MM.1S (cell line): ENCODE measurements around the gene TJAP1.

Experiments
- CTCF ChIP-seq: fragments of 300-600 bp; sonication (generic); IDR thresholded peaks from 2 replicates; pipeline ENCODE4 v1.5.1; 2016; ENCODE audit warnings: antibody characterized with exemption, low read length, mixed read lengths
- EZH2 ChIP-seq: fragments of 300-600 bp; sonication (generic); optimal IDR thresholded peaks from 2 replicates; pipeline ENCODE3; 2017; ENCODE audit warnings: low read depth, mild to moderate bottlenecking, antibody characterized with exemption, low read length, mixed read lengths
- EZH2phosphoT487 ChIP-seq: fragments of 300-600 bp; sonication (generic); IDR thresholded peaks from 2 replicates; pipeline ENCODE4 v1.6.1; 2018; ENCODE audit warnings: antibody characterized with exemption, low read length

GRCh38 chr6:43509984-43510826 is 32.8 kb downstream of the TJAP1 start, which contains the start of gene LRRC73:
- TF ChIP-seq CTCF = no peak
- TF ChIP-seq EZH2 = no peak
- no peak for TF ChIP-seq EZH2phosphoT487
